Measurements from ENCODE around the gene OR5C1.
"Not testable (repeated sequence)": the region's sequence is repeated elsewhere in the genome, so short reads cannot be mapped to it uniquely, and the experiment has no call there.

The OR5C1 gene

GRCh38 chr9:122808141-122808540 lies 19.4 kb downstream of the OR5C1 start:
- no peak overlapping the region for H3K4me3 ChIP-seq (ENCODE audit: low read depth, low read length)
- DNase-seq: no peak
- TF ChIP-seq CTCF (IDR thresholded peaks at IDR 0.05; ENCODE audit: low read depth, low read length, missing control alignments): no peak
- in situ Hi-C loops (cut with HindIII; ENCODE audit: low pct_ligation_motif_present, low sequenced_read_pairs): no loop called here
- H3K36me3 ChIP-seq (replicated peaks): no peaks in the 10 kb centered on the region
- no peaks in the 10 kb centered on the region for H3K27me3 ChIP-seq (replicated peaks)
- no peak overlapping the region for H3K27ac ChIP-seq

DNA sequence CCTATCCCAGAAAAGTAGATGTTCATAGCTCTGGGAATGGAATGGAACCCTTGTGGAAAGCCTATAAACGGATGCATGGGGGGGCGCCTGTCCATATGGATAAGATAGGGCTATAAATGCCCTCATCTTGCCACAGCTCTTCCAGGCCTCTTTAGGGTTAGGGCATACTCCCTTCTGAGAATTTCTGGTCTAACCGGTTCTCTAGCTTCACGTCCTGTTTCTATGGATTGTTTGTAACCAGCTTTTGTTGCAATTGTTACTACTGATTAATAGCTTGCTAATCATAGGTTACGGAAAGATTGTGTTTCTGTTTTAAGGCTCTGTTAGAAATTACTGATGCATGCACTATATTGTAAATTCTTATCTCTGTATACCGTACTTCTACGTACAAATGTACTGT lies 20.5 kb downstream of the OR5C1 start:
- in situ Hi-C loops (cut with HindIII; ENCODE audit: low pct_ligation_motif_present, low sequenced_read_pairs); H3K36me3 ChIP-seq (replicated peaks); DNase-seq; H3K27me3 ChIP-seq (replicated peaks); H3K27ac ChIP-seq; H3K4me3 ChIP-seq (ENCODE audit: low read depth, low read length): not testable (repeated sequence)

DNA sequence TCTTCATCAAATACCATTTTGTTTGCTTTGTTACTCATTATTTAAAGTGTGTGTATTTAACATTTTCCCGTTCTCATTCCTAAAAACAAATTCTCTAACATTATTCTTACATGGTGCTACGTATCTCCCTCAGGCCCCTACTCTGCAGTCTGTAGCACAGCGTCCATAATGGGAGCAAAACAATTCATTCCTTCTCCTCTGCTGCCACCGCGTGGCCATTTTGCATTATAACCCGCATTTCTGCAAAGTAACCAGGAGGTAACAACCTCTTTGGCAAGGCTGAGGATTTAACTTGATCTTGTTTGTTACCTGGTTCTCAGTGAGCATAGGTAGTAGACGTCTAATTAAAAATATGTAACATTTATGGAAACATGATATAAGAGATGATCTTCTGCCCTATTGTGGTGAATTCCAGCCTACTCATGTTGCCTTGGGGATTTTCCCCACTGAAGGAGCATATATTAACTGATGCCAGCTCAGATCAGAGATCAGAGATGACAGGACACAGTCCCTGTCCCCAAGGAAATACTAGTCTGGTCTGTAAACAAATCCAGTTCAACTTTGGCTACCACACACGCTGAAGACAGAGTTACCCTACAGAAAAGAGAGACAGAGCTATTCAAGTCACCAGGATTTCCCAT lies 21.7 kb downstream of the OR5C1 start:
- in situ Hi-C loops (cut with HindIII; ENCODE audit: low pct_ligation_motif_present, low sequenced_read_pairs): no loop called here
- no peak overlapping the region for H3K4me3 ChIP-seq (ENCODE audit: low read depth, low read length)
- TF ChIP-seq CTCF (IDR thresholded peaks at IDR 0.05; ENCODE audit: low read depth, low read length, missing control alignments): peak; percentile 73
- H3K27ac ChIP-seq: no peak overlapping the region
- no peaks in the 10 kb centered on the region for H3K27me3 ChIP-seq (replicated peaks)
- peak; percentile 64 for DNase-seq
- H3K36me3 ChIP-seq (replicated peaks): no peaks in the 10 kb centered on the region

- no peak overlapping the region for H3K27ac ChIP-seq
- H3K4me3 ChIP-seq (ENCODE audit: low read depth, low read length): no peak overlapping the region
- in situ Hi-C loops (cut with HindIII; ENCODE audit: low pct_ligation_motif_present, low sequenced_read_pairs): no loop called here
- no peak for DNase-seq
- no peaks in the 10 kb centered on the region for H3K27me3 ChIP-seq (replicated peaks)
- TF ChIP-seq CTCF (IDR thresholded peaks at IDR 0.05; ENCODE audit: low read depth, low read length, missing control alignments): no peak
- H3K36me3 ChIP-seq (replicated peaks): no peaks in the 10 kb centered on the region
Observed at GRCh38 chr9:122812736-122813135, 24.0 kb downstream of the OR5C1 start.

DNA sequence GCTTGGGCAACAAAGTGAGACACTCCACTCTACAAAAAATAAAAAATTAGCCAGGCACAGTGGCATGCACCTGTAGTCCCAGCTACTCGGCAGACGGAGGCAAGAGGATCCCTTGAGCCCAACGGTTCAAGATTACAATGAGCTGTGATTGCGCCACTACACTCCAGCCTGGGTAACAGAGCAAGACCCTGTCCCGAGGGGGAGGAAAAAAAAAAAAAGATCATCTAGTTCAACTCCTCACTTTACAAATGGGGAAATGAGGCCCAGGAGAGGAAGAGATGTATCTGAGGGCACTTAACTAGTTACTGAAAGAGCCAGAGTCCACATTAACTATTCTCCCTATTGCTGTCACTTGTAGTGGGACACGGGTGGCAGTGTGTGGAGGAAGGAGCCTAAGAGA lies 25.8 kb downstream of the OR5C1 start:
- Histone ChIP-seq H3K27me3 (replicated peaks) (no peaks in the 10 kb centered on the region), H3K36me3 (replicated peaks) (no peaks in the 10 kb centered on the region), H3K27ac (no peak overlapping the region), H3K4me3 (ENCODE audit: low read depth, low read length) (no peak overlapping the region)
- no peak for TF ChIP-seq CTCF (IDR thresholded peaks at IDR 0.05; ENCODE audit: low read depth, low read length, missing control alignments)
- DNase-seq: no peak
- in situ Hi-C loops (cut with HindIII; ENCODE audit: low pct_ligation_motif_present, low sequenced_read_pairs): no loop called here

GRCh38 chr9:122815544-122815943 lies 26.8 kb downstream of the OR5C1 start:
- no peak for DNase-seq
- Histone ChIP-seq H3K4me3 (ENCODE audit: low read depth, low read length) (no peak overlapping the region), H3K36me3 (replicated peaks) (no peaks in the 10 kb centered on the region), H3K27ac (no peak overlapping the region), H3K27me3 (replicated peaks) (no peaks in the 10 kb centered on the region)
- no peak for TF ChIP-seq CTCF (IDR thresholded peaks at IDR 0.05; ENCODE audit: low read depth, low read length, missing control alignments)
- in situ Hi-C loops (cut with HindIII; ENCODE audit: low pct_ligation_motif_present, low sequenced_read_pairs): no loop called here
